Mesodermal cell (in vitro differentiated cells): ENCODE data around the gene EPHB1.

Experiments
- H3K27ac ChIP-seq: 2 replicates; pipeline ENCODE4 v1.7.0; 2013; ENCODE audit warnings: mild to moderate bottlenecking, low read depth, low read length, moderate library complexity; ENCODE audit not compliant: severe bottlenecking
- H3K36me3 ChIP-seq: 2 replicates; pipeline ENCODE4 v1.7.1; 2013; ENCODE audit warnings: mild to moderate bottlenecking, low read length, moderate library complexity; ENCODE audit not compliant: control insufficient read depth, insufficient read depth
- H3K4me1 ChIP-seq: one replicate; pipeline ENCODE4 v1.7.1; 2013; ENCODE audit warnings: mild to moderate bottlenecking, low read length; ENCODE audit not compliant: insufficient read depth, control insufficient read depth, poor library complexity, severe bottlenecking
- H3K4me3 ChIP-seq: 2 replicates; pipeline ENCODE4 v1.7.0; 2013; ENCODE audit warnings: low read length, control low read depth, mild to moderate bottlenecking; ENCODE audit not compliant: insufficient read depth, poor library complexity, severe bottlenecking; ENCODE audit errors: extremely low read depth
- H3K9me3 ChIP-seq: 2 replicates; pipeline ENCODE4 v1.7.1; 2013; ENCODE audit warnings: mild to moderate bottlenecking, low read length, moderate library complexity; ENCODE audit not compliant: control insufficient read depth
- WGBS, 2 experiments: methylation state at CpG; one replicate each; pipeline ENCODE4 v1.1.5; 2013; ENCODE audit warnings: missing lambda C conversion rate in 2 of 2; ENCODE audit not compliant: insufficient coverage in 2 of 2; 5-methylcytosine and 5-hydroxymethylcytosine counted together

EPHB1 gene

GRCh38 chr3:135090020-135090717 is 295.1 kb downstream of the EPHB1 start:
- no peaks in the 10 kb centered on the region for H3K4me1 ChIP-seq
- no peaks in the 10 kb centered on the region for H3K9me3 ChIP-seq
- WGBS, 2 experiments: 85% methylated on average over 2 of the region's 2 CpGs; no CpG with 5 or more reads in 1 of the 2 experiments
- no peaks in the 10 kb centered on the region for H3K36me3 ChIP-seq
- no peak overlapping the region for H3K4me3 ChIP-seq
- H3K27ac ChIP-seq: no peak overlapping the region

GRCh38 chr3:135091946-135092345 is 296.9 kb downstream of the EPHB1 start:
- H3K4me1 ChIP-seq: no peaks in the 10 kb centered on the region
- H3K27ac ChIP-seq: no peak overlapping the region
- no peaks in the 10 kb centered on the region for H3K36me3 ChIP-seq
- no peaks in the 10 kb centered on the region for H3K9me3 ChIP-seq
- WGBS, 2 experiments: 85 to 97% methylated on average over 4 of the region's 5 CpGs
- no peak overlapping the region for H3K4me3 ChIP-seq

GRCh38 chr3:135093121-135093520 is 298.1 kb downstream of the EPHB1 start:
- no peaks in the 10 kb centered on the region for H3K9me3 ChIP-seq
- H3K36me3 ChIP-seq: no peaks in the 10 kb centered on the region
- H3K27ac ChIP-seq: no peak overlapping the region
- 90 to 96% methylated on average over 4 of the region's 4 CpGs for WGBS, 2 experiments
- no peaks in the 10 kb centered on the region for H3K4me1 ChIP-seq
- no peak overlapping the region for H3K4me3 ChIP-seq

- 69 to 80% methylated on average over 4 to 5 of the region's 5 CpGs for WGBS, 2 experiments
- Histone ChIP-seq H3K4me1 (no peaks in the 10 kb centered on the region), H3K27ac (no peak overlapping the region), H3K4me3 (no peak overlapping the region), H3K36me3 (no peaks in the 10 kb centered on the region), H3K9me3 (no peaks in the 10 kb centered on the region)
These were observed 302.4 kb downstream of the EPHB1 start for GRCh38 chr3:135097276-135097946.

- no peaks in the 10 kb centered on the region for H3K36me3 ChIP-seq
- peaks cover 3% of the 10 kb centered on the region for H3K4me1 ChIP-seq
- H3K27ac ChIP-seq: no peak overlapping the region
- H3K9me3 ChIP-seq: no peaks in the 10 kb centered on the region
- H3K4me3 ChIP-seq: no peak overlapping the region
- WGBS, 2 experiments: 72 to 77% methylated on average over 3 to 4 of the region's 5 CpGs
These were observed 304.8 kb downstream of the EPHB1 start for GRCh38 chr3:135099734-135100355.

GRCh38 chr3:135100366-135100765 is 305.3 kb downstream of the EPHB1 start:
- no peaks in the 10 kb centered on the region for H3K36me3 ChIP-seq

GRCh38 chr3:135103917-135104316 is 308.9 kb downstream of the EPHB1 start:
- no peaks in the 10 kb centered on the region for H3K36me3 ChIP-seq
- H3K4me1 ChIP-seq: peaks cover 3% of the 10 kb centered on the region
- H3K9me3 ChIP-seq: no peaks in the 10 kb centered on the region
- no peak overlapping the region for H3K4me3 ChIP-seq
- H3K27ac ChIP-seq: no peak overlapping the region
- WGBS, 2 experiments: 100% methylated on average over 1 of the region's 3 CpGs; no CpG with 5 or more reads in 1 of the 2 experiments

More at GRCh38 chr3:135100366-135100765, 305.3 kb downstream of the EPHB1 start:
- H3K27ac ChIP-seq: no peak overlapping the region
- H3K9me3 ChIP-seq: no peaks in the 10 kb centered on the region
- H3K4me1 ChIP-seq: peaks cover 3% of the 10 kb centered on the region
- H3K4me3 ChIP-seq: no peak overlapping the region
- whole genome bisulfite sequencing, 2 experiments: 86% methylated on average over 1 of the region's 2 CpGs; no CpG with 5 or more reads in 1 of the 2 experiments

- no peaks in the 10 kb centered on the region for H3K36me3 ChIP-seq
- no peak overlapping the region for H3K27ac ChIP-seq
- no peaks in the 10 kb centered on the region for H3K9me3 ChIP-seq
- peaks cover 3% of the 10 kb centered on the region for H3K4me1 ChIP-seq
- WGBS, 2 experiments: 52 to 100% methylated on average over 3 to 4 of the region's 8 CpGs
- H3K4me3 ChIP-seq: no peak overlapping the region
These were observed 311.4 kb downstream of the EPHB1 start for GRCh38 chr3:135106445-135106844.

GRCh38 chr3:135107043-135107442 is 312.0 kb downstream of the EPHB1 start:
- H3K4me1 ChIP-seq: peaks cover 3% of the 10 kb centered on the region
- H3K4me3 ChIP-seq: no peak overlapping the region
- H3K9me3 ChIP-seq: no peaks in the 10 kb centered on the region
- no peaks in the 10 kb centered on the region for H3K36me3 ChIP-seq
- H3K27ac ChIP-seq: no peak overlapping the region
- no CpG with 5 or more reads among the region's 2 CpGs for WGBS, 2 experiments

GRCh38 chr3:135109681-135110080 is 314.6 kb downstream of the EPHB1 start:
- WGBS, 2 experiments: 83 to 100% methylated on average over 3 to 7 of the region's 8 CpGs
- H3K36me3 ChIP-seq: no peaks in the 10 kb centered on the region
- H3K9me3 ChIP-seq: no peaks in the 10 kb centered on the region
- H3K4me1 ChIP-seq: no peaks in the 10 kb centered on the region
- H3K4me3 ChIP-seq: no peak overlapping the region
- H3K27ac ChIP-seq: no peak overlapping the region
